HG03060 (cell line): ENCODE measurements around the gene CSHL1.
"Not testable (repeated sequence)": the region's sequence is repeated elsewhere in the genome, so short reads cannot be mapped to it uniquely, and the experiment has no call there.

Source experiments
- ATAC-seq: cut with Tn5 transposase; IDR thresholded peaks from one replicate; pipeline ENCODE4 v1.9.1; 2021; ENCODE audit warnings: low read depth, moderate number of reproducible peaks; ENCODE audit not compliant: unreplicated experiment

Gene CSHL1

GRCh38 chr17:63920050-63920449 is 9.0 kb upstream of the CSHL1 start:
- ATAC-seq: not testable (repeated sequence)

GRCh38 chr17:63919311-63919723 is 8.3 kb upstream of the CSHL1 start:
- no peak for ATAC-seq

GRCh38 chr17:63918789-63919305 is 7.8 kb upstream of the CSHL1 start, which contains the start of gene GH1:
GH1 (minus strand) TSS chr17:63918839; CDS start chr17:63918776, 63 bp downstream.
- not testable (repeated sequence) for ATAC-seq

- no peak for ATAC-seq
Observed at GRCh38 chr17:63918305-63918704, 7.2 kb upstream of the CSHL1 start.

GRCh38 chr17:63917646-63918045 is 6.6 kb upstream of the CSHL1 start:
- ATAC-seq: no peak

GRCh38 chr17:63917206-63917605 is 6.1 kb upstream of the CSHL1 start:
- not testable (repeated sequence) for ATAC-seq

GRCh38 chr17:63916566-63917185 is 5.6 kb upstream of the CSHL1 start:
- no peak for ATAC-seq

- not testable (repeated sequence) for ATAC-seq
Observed at GRCh38 chr17:63915753-63916152, 4.7 kb upstream of the CSHL1 start.

GRCh38 chr17:63914471-63914870 is 3.4 kb upstream of the CSHL1 start:
- no peak for ATAC-seq

GRCh38 chr17:63911657-63912100 is 621 bp upstream of the CSHL1 start:
- ATAC-seq: no peak

GRCh38 chr17:63910096-63910495 is 962 bp downstream of the CSHL1 start:
- ATAC-seq: no peak

GRCh38 chr17:63909586-63909985 is 1.5 kb downstream of the CSHL1 start:
- not testable (repeated sequence) for ATAC-seq

- not testable (repeated sequence) for ATAC-seq
Observed at GRCh38 chr17:63907161-63907778, 3.8 kb downstream of the CSHL1 start.

GRCh38 chr17:63904796-63905195 is 6.3 kb downstream of the CSHL1 start:
- ATAC-seq: not testable (repeated sequence)

- ATAC-seq: not testable (repeated sequence)
Observed at GRCh38 chr17:63903787-63904201, 7.3 kb downstream of the CSHL1 start.

GRCh38 chr17:63901971-63902370 is 9.1 kb downstream of the CSHL1 start:
- not testable (repeated sequence) for ATAC-seq

GRCh38 chr17:63898899-63899798 is 11.9 kb downstream of the CSHL1 start:
- ATAC-seq: not testable (repeated sequence)

GRCh38 chr17:63896524-63897354 is 14.3 kb downstream of the CSHL1 start, which contains the start of gene CSH1:
CSH1 (minus strand) TSS chr17:63896574; CDS start chr17:63896511, 63 bp downstream.
- not testable (repeated sequence) for ATAC-seq

GRCh38 chr17:63894821-63895220 is 16.2 kb downstream of the CSHL1 start:
- not testable (repeated sequence) for ATAC-seq

GRCh38 chr17:63894021-63894420 is 17.0 kb downstream of the CSHL1 start:
- not testable (repeated sequence) for ATAC-seq
